ENCODE data around the gene MKI67.

Gene MKI67

DNA sequence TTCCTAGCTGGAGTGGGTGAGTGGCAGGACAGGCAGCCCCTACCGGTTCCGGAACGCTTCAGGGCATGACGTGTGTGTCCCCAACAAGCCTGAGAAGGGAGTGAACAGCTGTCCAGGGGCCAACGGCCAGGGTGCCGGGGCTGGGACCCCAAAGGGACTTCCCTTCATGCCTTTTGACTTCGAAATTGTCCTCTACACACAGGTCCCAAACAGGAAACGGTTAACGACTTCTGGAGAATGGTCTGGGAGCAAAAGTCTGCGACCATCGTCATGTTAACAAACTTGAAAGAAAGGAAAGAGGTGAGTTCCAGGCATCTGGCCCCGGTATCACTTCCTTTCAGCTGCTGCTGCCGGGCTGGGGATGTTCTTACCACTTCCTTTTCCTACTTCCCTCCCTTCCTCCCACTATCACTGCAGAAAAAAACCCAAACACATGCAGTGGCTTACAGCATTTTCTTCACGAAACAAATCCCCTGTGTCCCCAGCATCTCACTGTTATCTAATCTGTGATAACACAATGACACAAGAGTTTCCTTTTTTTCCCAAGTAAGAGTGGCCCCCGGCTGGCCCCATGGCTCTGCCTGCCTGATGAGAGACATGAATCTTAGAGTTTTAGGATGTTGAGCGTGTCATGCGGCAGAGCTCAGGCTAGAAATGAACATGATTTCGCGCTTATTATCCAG is 63.2 kb downstream of the MKI67 start:
- no peak for DNase-seq

DNA sequence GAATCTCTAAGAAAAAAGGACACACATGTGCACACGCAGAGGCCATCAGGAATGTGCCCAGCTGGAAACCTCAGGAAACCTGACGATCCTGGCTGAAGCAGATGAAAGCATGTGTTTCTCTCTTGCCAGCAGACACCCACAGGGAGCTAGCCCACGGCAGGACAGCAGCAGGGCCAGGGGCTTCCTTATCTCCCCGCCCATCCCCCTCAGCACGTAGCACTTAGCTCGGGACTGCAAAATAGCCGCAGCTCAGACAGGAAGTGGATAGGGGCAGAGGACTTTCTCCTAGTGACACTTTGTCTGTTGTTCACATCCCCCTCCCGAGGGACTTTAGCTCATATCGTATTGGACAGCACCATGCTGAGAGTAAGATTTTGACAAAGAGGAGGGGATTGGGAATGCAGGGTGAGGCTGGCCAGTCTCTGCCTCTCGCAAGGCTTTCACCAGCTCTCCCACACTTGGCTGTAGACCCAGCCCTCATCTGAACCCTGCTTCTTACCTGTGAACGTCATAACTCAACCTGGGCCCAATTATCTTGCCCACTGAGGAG is 63.8 kb downstream of the MKI67 start:
- DNase-seq, result no peak

DNA sequence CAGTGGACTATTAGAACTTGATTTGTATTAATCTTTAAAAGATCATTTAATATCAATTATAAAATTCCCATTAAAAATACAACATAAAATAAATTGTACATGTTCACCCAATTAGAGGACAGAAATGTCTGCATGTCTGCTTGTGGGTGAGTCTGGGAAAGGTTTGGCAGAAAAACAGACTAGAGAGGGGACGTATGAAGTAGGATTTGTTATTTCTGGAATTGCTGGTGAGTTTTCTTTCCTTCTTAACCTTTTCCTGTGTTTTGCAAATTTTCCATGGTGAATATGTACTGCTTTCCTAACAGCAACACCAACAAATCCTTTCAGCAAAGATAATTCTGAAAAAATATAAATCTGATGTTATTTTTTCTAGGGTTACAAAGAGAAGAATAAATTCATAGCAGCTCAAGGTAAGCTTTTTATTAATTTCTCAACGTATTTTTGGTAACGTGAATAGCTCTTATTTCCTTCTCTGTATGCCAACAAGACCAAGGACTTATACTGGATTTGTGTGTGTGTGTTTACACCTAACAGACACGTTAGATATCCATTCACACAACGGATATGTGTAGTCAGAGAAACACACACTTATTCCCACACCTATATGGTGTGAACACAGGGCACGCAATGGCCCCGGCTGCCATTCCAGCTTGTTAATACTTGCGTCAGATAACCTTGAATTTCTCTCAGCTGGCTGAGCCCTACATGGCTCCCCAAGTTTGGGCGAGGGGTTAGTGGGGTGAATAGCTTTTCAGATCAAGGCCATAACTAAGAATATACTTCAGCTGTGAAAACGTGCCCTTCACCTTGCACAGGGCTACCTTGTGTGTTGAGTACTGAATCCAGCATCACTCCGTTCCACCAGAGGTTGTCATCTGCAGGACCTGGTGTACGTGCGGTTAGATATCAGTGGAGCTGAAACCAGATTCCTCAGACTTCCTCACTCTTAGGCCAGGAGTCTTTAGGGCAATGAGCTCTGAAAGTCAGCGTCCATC is 64.6 kb downstream of the MKI67 start:
- no peak for DNase-seq

DNA sequence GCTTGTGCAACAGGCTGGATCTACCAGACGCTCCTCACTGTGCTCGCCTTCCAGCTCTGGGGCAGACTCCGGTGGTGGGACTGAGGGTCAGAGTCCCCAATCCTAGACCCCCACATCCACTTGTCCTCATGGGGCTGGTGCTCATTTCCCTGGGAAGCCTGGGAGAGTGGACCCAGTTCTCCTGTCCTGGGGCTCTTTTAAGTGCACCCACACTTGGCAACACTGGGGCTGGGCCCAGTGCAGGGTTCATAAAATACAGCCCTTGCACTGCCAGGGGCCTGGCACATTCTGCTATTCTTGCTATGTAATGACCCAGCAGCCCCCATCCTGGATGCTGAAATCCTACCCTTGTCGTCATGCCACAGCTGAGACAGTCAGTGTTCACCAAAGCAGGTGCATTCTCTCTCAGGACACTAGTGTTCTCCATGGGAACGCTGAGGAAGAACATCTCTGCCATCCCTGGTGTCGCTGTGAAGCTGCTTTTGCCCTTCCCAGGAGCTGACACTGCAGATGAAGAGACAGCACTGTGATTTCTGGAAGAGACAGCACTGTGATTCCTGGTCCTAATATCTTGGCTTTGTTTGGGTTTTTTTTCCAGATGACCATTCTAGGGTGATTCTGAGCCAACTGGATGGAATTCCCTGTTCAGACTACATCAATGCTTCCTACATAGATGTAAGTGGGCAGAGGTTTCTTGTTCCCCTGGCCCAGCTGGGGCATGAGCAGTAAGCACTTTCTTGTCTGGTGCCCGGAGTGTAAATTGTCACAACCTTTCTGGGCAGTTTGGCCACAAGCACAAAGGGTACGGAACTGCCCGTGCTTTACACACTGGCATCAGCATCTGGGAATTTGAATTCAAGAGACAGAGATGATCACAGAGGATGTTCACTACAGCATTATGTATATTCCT is 65.6 kb downstream of the MKI67 start:
- DNase-seq, result no peak

DNA sequence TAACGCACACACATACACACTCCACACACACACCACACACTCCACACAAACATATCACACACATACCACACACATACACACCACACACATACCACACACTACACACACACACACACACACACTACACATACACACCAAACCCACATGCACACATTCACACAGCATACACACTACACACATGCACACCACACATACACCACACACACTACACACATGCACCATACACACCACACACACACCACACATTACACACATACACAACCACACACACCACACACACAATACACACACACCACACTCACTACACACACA is 66.3 kb downstream of the MKI67 start:
- DNase-seq, result no peak

- no peak for DNase-seq
Measured at GRCh38 chr10:128059266-128059981, 66.8 kb downstream of the MKI67 start.

- DNase-seq, result no peak
Measured at GRCh38 chr10:128058750-128059134, 67.5 kb downstream of the MKI67 start.

DNA sequence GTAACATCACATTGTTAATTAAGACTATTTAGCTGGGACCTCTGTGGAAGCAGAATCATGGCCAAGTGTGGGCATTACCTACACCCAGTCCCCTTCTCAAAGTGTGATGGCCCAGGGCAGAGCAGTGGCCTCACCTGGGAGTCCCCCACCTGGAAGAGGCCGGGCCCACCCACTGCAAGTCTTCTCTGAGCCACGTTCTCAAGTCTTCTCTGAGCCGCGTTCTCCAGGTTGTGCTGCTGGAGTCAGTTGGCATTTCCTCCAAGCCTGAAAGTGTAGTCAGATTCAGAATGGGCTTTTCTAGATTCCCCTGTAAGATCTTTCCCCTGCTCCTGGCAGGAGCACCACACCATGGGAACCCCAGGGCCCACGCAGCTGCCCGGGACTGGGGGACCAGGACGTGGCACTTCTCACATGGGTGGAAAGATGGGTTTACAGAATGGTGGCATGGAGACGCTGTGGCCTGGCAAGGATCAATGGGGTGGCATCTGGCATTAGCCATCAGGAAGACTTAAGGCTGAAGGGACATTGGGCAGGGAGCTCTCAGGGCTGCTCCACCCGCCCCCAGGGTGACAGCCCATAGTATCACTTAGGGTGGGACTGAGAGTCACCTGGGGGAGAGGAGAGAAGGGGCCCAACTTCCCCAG is 68.0 kb downstream of the MKI67 start:
- DNase-seq, result no peak

GRCh38 chr10:128056303-128057050 is 69.7 kb downstream of the MKI67 start:
- no peak for DNase-seq

DNA sequence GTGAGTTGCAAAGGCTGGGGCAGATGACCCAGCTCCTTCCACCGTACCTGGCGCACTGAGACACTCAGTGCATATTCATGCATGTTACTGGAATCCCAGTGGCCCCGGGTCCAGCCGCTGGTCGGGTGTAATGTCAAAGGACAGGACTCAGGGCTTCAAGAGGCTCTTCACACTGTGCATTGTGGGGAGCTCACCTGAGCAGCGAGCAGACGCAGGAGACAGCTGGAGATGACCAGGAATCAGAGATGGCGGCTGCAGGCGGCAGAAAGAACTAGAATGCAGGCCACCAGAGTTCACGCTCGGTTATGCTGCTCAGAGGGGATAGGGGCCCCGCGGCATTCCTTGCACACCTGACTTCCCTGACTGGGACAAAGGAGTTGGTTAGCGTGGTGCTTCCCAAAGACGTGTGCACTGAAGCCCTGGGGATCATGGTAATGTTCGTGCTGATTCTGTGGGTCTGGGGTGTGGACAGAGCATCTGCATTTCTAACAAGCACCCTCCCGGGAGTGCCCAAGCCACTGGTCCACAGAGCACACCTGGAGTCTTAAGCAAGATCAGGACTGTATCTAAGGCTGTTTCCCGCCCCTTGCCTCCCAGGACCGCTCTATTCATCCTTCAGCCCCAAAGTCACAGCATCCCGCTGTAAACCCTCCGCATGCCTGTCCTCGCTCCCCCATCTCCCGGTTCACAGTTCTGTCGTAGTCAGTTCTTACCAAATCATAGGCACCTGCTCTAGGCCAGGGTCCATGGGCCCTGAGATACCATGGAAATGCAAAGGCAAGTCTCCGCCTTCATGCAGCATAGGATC is 71.0 kb downstream of the MKI67 start:
- DNase-seq, result no peak

- DNase-seq, result no peak
Measured at GRCh38 chr10:128054163-128054970, 71.9 kb downstream of the MKI67 start.

GRCh38 chr10:128053356-128053755 is 72.9 kb downstream of the MKI67 start:
- no peak for DNase-seq

DNA sequence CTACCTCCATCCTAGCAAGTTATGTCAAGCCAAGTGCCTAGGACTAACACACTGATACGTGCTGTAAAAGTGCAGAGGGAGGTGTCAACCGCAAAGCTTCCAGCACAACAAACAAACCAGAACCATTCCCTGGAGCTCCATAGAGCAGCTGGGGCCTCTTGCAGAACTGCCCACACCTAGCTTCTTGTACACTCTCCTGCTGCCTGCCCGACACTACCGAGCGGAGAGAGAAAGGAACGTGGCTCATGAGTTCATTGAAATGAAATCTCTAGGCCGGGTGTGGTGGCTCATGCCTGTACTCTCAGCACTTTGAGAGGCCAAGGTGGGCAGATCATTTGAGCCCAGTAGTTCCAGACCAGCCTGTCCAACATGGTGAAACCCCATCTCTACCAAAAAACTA is 73.5 kb downstream of the MKI67 start:
- DNase-seq, result no peak

DNA sequence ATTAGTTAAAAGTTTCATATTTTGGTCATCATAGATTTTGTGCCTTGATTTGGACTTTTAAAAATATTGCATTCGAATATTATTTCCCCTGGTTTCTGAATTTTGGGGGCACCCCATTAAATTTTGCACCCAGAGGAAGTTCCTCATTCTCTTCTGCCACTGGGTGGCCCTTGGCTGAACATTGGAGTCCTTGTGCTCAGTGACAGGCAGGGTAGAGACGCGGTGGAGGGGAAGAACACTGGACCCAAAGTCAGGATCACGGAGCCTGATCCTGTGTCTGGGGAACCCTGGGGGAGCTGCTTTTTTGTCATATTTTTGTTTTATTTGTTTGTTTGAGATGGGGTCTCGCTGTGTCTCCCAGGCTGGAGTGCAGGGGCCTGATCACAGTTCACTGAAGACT is 74.7 kb downstream of the MKI67 start:
- no peak for DNase-seq

GRCh38 chr10:128050936-128051335 is 75.3 kb downstream of the MKI67 start:
- no peak for DNase-seq

GRCh38 chr10:128050121-128050516 is 76.1 kb downstream of the MKI67 start:
- DNase-seq, result no peak

- no peak for DNase-seq
Measured at GRCh38 chr10:128049226-128050120, 76.8 kb downstream of the MKI67 start.

GRCh38 chr10:128048819-128049210 is 77.4 kb downstream of the MKI67 start:
- DNase-seq, result no peak
